Naive thymus-derived CD4-positive, alpha-beta T cell (primary cell): ENCODE results near the gene SMIM11. TPM values are rescaled to one million over a fixed set of nuclear protein-coding genes. Genes with fewer than 3 reads are reported as not detected.
A peak's percentile ranks its signal among the peaks of the same experiment; 100 is the strongest.

ENCODE experiments used
- ATAC-seq: fragments of 150-1000 bp; cut with Tn5 transposase; 2 replicates; pipeline ENCODE4 v1.10.0; 2021; ENCODE audit warnings: mild to moderate bottlenecking, moderate library complexity
- CTCF ChIA-PET: fragments of 350-600 bp; sonication (Branson Sonifier 250); formaldehyde crosslinking; loops from one replicate; lab custom pipeline; 2021; ENCODE audit warnings: antibody characterized with exemption; lab: Charles Lee
- POLR2A ChIA-PET: fragments of 350-600 bp; sonication (Branson Sonifier 250); formaldehyde crosslinking; loops from one replicate; lab custom pipeline; 2021; ENCODE audit warnings: antibody characterized with exemption, inconsistent platforms; lab: Charles Lee
- DNase-seq, 9 donors: peaks; one replicate each; pipeline versions ENCODE4 v3.0.0 to v3.0.0-alpha.2; 2020 to 2022; ENCODE audit warnings: mixed read lengths in 1 of 9
- H3K27ac ChIP-seq: one replicate; pipeline ENCODE4 v1.7.0; 2013; ENCODE audit warnings: mild to moderate bottlenecking, low read depth, low read length, moderate library complexity
- H3K27me3 ChIP-seq, 2 donors: one replicate each; pipeline ENCODE4 v1.7.0; 2013; ENCODE audit warnings: low read length in 2 of 2, mild to moderate bottlenecking in 2 of 2, moderate library complexity in 2 of 2; ENCODE audit not compliant: control insufficient read depth in 2 of 2, insufficient read depth in 2 of 2
- H3K36me3 ChIP-seq, 3 experiments: 1 replicate in 2 of 3; 2 replicates in 1 of 3; pipeline ENCODE4 v1.7.0; 2013; ENCODE audit warnings: low read length in 3 of 3, mild to moderate bottlenecking in 3 of 3, moderate library complexity in 1 of 3; ENCODE audit not compliant: insufficient read depth in 3 of 3, control insufficient read depth in 2 of 3
- H3K4me1 ChIP-seq, 2 donors: one replicate each; pipeline ENCODE4 v1.7.0; 2013; ENCODE audit warnings: low read length in 2 of 2, mild to moderate bottlenecking in 2 of 2, moderate library complexity in 1 of 2; ENCODE audit not compliant: control insufficient read depth in 2 of 2, insufficient read depth in 2 of 2
- H3K4me3 ChIP-seq: 2 replicates; pipeline ENCODE4 v1.7.0; 2013; ENCODE audit warnings: mild to moderate bottlenecking, low read length
- H3K9me3 ChIP-seq, 3 experiments: 1 replicate in 2 of 3; 2 replicates in 1 of 3; pipeline ENCODE4 v1.7.0; 2013; ENCODE audit warnings: low read length in 3 of 3; ENCODE audit not compliant: control insufficient read depth in 2 of 3
- H3K27ac Mint-ChIP-seq, 9 donors: one replicate each; pipeline ENCODE4 v1.8.0; 2020 to 2022; ENCODE audit warnings: mixed read lengths in 9 of 9, mild to moderate bottlenecking in 8 of 9, moderate library complexity in 5 of 9, inconsistent platforms in 2 of 9
- H3K27me3 Mint-ChIP-seq, 5 donors: one replicate each; pipeline ENCODE4 v1.8.0; 2021 to 2022; ENCODE audit warnings: mixed read lengths in 5 of 5, mild to moderate bottlenecking in 1 of 5
- H3K36me3 Mint-ChIP-seq, 5 donors: one replicate each; pipeline ENCODE4 v1.8.0; 2020 to 2022; ENCODE audit warnings: mixed read lengths in 5 of 5, mild to moderate bottlenecking in 3 of 5, inconsistent platforms in 1 of 5
- H3K4me1 Mint-ChIP-seq, 7 donors: one replicate each; pipeline ENCODE4 v1.8.0; 2020 to 2022; ENCODE audit warnings: mixed read lengths in 7 of 7, mild to moderate bottlenecking in 3 of 7, inconsistent platforms in 1 of 7
- H3K4me3 Mint-ChIP-seq, 10 donors: one replicate each; pipeline ENCODE4 v1.8.0; 2020 to 2022; ENCODE audit warnings: mild to moderate bottlenecking in 10 of 10, mixed read lengths in 10 of 10, moderate library complexity in 6 of 10, inconsistent platforms in 2 of 10
- H3K9me3 Mint-ChIP-seq, 11 donors: one replicate each; pipeline ENCODE4 v1.8.0; 2020 to 2022; ENCODE audit warnings: mixed read lengths in 11 of 11, mild to moderate bottlenecking in 4 of 11, inconsistent platforms in 1 of 11, moderate library complexity in 1 of 11
- intact Hi-C, 2 donors: fragments of 100-400 bp; cut with micrococcal nuclease; formaldehyde crosslinking; loops; one replicate each; pipeline ENCODE4 v1.15.1; 2023
- polyA plus RNA-seq, 2 donors: library from polyadenylated mRNA; unstranded; fragments of 300-500 nt; fragmentation: Illumina TruSeq; gene quantifications; one replicate each; pipeline ENCODE4 v1.2.3, GENCODE V29; 2021
- total RNA-seq, 6 experiments: library from RNA in 5 of 6; stranded (reverse) in 5 of 6; gene quantifications; 1 replicate in 5 of 6; 2 replicates in 1 of 6; pipeline ENCODE4 v1.2.3 and lab custom pipeline; 2021 to 2026

Gene SMIM11
- total and polyA plus RNA-seq, 7 experiments from 2014 or later, result 5.6 to 19.8 (median 8.9) TPM

DNA sequence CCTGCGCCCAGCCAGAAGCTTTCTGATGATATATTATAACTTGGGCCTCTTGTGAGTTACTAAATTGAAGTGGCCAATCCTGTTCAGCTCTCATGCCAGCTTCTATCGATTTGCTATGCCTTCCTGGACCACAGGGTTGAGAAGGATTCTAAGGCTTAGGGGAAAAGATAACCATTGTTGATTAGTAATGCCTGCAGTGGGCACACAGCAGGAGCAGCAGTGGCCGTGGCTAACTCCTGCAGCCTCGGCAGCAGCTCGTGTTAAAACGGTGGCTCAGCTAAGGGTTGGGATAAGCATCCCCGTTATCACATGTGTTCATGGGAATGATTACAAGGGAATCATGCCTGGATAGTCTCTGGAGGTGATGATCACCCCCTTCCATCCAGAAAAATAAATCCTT lies 32.0 kb upstream of the SMIM11 start:
- Mint-ChIP-seq H3K4me1 (peaks cover 0 to 16% (median 5%) of the 10 kb centered on the region in 7 donors), H3K9me3 (no peaks in the 10 kb centered on the region), H3K36me3 (peaks cover 0 to 7% (median 0%) of the 10 kb centered on the region in 5 donors), H3K4me3 (no peak overlapping the region), H3K27ac (no peak overlapping the region), H3K27me3 (peaks cover 0 to 2% (median 0%) of the 10 kb centered on the region in 5 donors)
- ATAC-seq, result no peak
- Histone ChIP-seq H3K36me3 (no peaks in the 10 kb centered on the region), H3K27me3 (no peaks in the 10 kb centered on the region), H3K4me1 (no peaks in the 10 kb centered on the region), H3K27ac (no peak overlapping the region), H3K9me3 (no peaks in the 10 kb centered on the region), H3K4me3 (no peak overlapping the region)
- intact Hi-C loops, result no loop called here
- ChIA-PET POLR2A (no interaction called here), CTCF (no interaction called here)
- no peak for DNase-seq

- H3K4me3 Mint-ChIP-seq, result no peak overlapping the region
- ATAC-seq (no peak), DNase-seq (no peak)
- H3K4me1 Mint-ChIP-seq, result peaks cover 0 to 16% (median 5%) of the 10 kb centered on the region in 7 donors
- no peaks in the 10 kb centered on the region for H3K36me3 ChIP-seq
- peaks cover 0 to 3% (median 0%) of the 10 kb centered on the region in 5 donors for H3K36me3 Mint-ChIP-seq
- no peak overlapping the region for H3K27ac ChIP-seq
- no peaks in the 10 kb centered on the region for H3K9me3 ChIP-seq
- intact Hi-C loops, result no loop called here
- POLR2A ChIA-PET, result no interaction called here
- H3K27ac Mint-ChIP-seq, result no peak overlapping the region
- no peaks in the 10 kb centered on the region for H3K27me3 ChIP-seq
- H3K9me3 Mint-ChIP-seq, result no peaks in the 10 kb centered on the region
- H3K27me3 Mint-ChIP-seq, result peaks cover 0 to 2% (median 0%) of the 10 kb centered on the region in 5 donors
- CTCF ChIA-PET, result no interaction called here
- no peak overlapping the region for H3K4me3 ChIP-seq
- no peaks in the 10 kb centered on the region for H3K4me1 ChIP-seq
Measured at GRCh38 chr21:34343838-34344381, 31.4 kb upstream of the SMIM11 start.

DNA sequence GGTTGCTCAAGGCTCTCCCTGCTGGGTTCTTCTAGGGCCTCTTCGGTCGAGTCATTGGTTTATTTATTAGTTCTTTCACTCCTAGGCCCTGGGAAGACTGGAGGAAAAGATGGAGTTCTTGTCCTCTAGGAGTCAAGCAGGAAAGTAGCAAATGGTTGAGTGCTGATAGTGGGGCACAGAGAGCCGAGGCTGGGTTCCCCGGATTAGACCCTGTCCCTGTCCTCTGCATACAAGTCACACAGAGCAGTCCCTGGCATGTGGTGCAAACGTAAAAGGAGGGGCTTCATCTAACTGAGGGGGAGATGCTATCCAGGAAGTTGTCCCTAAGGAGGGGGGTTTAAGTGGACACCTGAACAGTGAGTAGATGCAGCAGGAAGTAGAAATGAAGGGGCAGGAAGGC lies 30.7 kb upstream of the SMIM11 start:
- CTCF ChIA-PET, result interaction anchor here (5.1 kb wide), 1 partner anchor 421 kb away, joined by 126 read pairs; no protein-coding TSS in a partner anchor
- no peak overlapping the region for H3K4me3 Mint-ChIP-seq

GRCh38 chr21:34345091-34345871 lies 30.0 kb upstream of the SMIM11 start:
- no peak for DNase-seq
- Mint-ChIP-seq H3K4me3 (no peak overlapping the region), H3K27me3 (peaks cover 0 to 8% (median 0%) of the 10 kb centered on the region in 5 donors), H3K27ac (peak overlapping the region in 1 of 9 donors; percentile 74), H3K4me1 (peaks cover 0 to 15% (median 5%) of the 10 kb centered on the region in 7 donors), H3K9me3 (no peaks in the 10 kb centered on the region), H3K36me3 (no peaks in the 10 kb centered on the region)
- ATAC-seq, result no peak
- H3K27me3 ChIP-seq, result no peaks in the 10 kb centered on the region
- POLR2A ChIA-PET, result no interaction called here
- H3K9me3 ChIP-seq, result no peaks in the 10 kb centered on the region
- H3K4me3 ChIP-seq, result no peak overlapping the region
- no peak overlapping the region for H3K27ac ChIP-seq
- no peaks in the 10 kb centered on the region for H3K4me1 ChIP-seq
- H3K36me3 ChIP-seq, result no peaks in the 10 kb centered on the region
- intact Hi-C loops, result loop anchor here (5.0 kb wide), 2 partner anchors 268 to 703 kb away; partner anchors contain the start of genes CRYZL1 (in 1 of the 2) and ITSN1 (in 1 of the 2)
- CTCF ChIA-PET, result interaction anchor here (0.6 to 5.1 kb wide), 2 partner anchors 267 to 422 kb away, joined by 3 to 126 read pairs; no protein-coding TSS in a partner anchor

More for the DNA sequence above, 30.7 kb upstream of the SMIM11 start:
- no peak overlapping the region for H3K4me3 ChIP-seq
- ATAC-seq (no peak), DNase-seq (no peak)
- H3K9me3 ChIP-seq, result no peaks in the 10 kb centered on the region
- H3K36me3 ChIP-seq, result no peaks in the 10 kb centered on the region
- intact Hi-C loops, result no loop called here
- POLR2A ChIA-PET, result no interaction called here
- no peaks in the 10 kb centered on the region for H3K27me3 ChIP-seq
- no peaks in the 10 kb centered on the region for H3K36me3 Mint-ChIP-seq
- H3K27ac Mint-ChIP-seq, result peak overlapping the region in 1 of 9 donors; percentile 74
- H3K4me1 Mint-ChIP-seq, result peaks cover 0 to 16% (median 5%) of the 10 kb centered on the region in 7 donors
- H3K27me3 Mint-ChIP-seq, result peaks cover 0 to 3% (median 0%) of the 10 kb centered on the region in 5 donors
- no peaks in the 10 kb centered on the region for H3K4me1 ChIP-seq
- no peak overlapping the region for H3K27ac ChIP-seq
- H3K9me3 Mint-ChIP-seq, result no peaks in the 10 kb centered on the region

GRCh38 chr21:34345892-34346291 lies 29.4 kb upstream of the SMIM11 start:
- no peak for ATAC-seq
- POLR2A ChIA-PET, result no interaction called here

GRCh38 chr21:34348890-34349519 lies 26.3 kb upstream of the SMIM11 start:
- POLR2A ChIA-PET, result interaction anchor here (2.9 kb wide), 1 partner anchor 425 kb away, joined by 17 read pairs; no protein-coding TSS in a partner anchor
- H3K36me3 ChIP-seq, result no peaks in the 10 kb centered on the region
- intact Hi-C loops, result loop anchor here (1.0 to 5.0 kb wide), 6 partner anchors 220 to 707 kb away; partner anchors contain the start of genes ATP5PO (in 1 of the 2), CRYZL1 (in 1 of the 2), ITSN1 (in 1 of the 2) and MRPS6 (in 1 of the 2)
- no peak for ATAC-seq
- H3K27me3 Mint-ChIP-seq, result peaks cover 0 to 9% (median 0%) of the 10 kb centered on the region in 5 donors
- no peak overlapping the region for H3K27ac Mint-ChIP-seq
- H3K9me3 ChIP-seq, result no peaks in the 10 kb centered on the region
- H3K4me1 Mint-ChIP-seq, result peaks cover 0 to 10% (median 8%) of the 10 kb centered on the region in 7 donors
- no peaks in the 10 kb centered on the region for H3K27me3 ChIP-seq
- DNase-seq, result no peak
- H3K27ac ChIP-seq, result no peak overlapping the region
- H3K36me3 Mint-ChIP-seq, result no peaks in the 10 kb centered on the region
- H3K4me3 Mint-ChIP-seq, result no peak overlapping the region
- CTCF ChIA-PET, result interaction anchor here (1.0 to 5.1 kb wide), 5 partner anchors 10 to 425 kb away, joined by 3 to 126 read pairs (median 6); no protein-coding TSS in a partner anchor
- no peaks in the 10 kb centered on the region for H3K4me1 ChIP-seq
- H3K4me3 ChIP-seq, result no peak overlapping the region
- H3K9me3 Mint-ChIP-seq, result peaks cover 0 to 6% (median 0%) of the 10 kb centered on the region in 11 donors

More at GRCh38 chr21:34345892-34346291, 29.4 kb upstream of the SMIM11 start:
- Mint-ChIP-seq H3K4me3 (no peak overlapping the region), H3K4me1 (peaks cover 0 to 10% (median 5%) of the 10 kb centered on the region in 7 donors), H3K9me3 (no peaks in the 10 kb centered on the region), H3K36me3 (no peaks in the 10 kb centered on the region), H3K27ac (no peak overlapping the region), H3K27me3 (peaks cover 0 to 6% (median 0%) of the 10 kb centered on the region in 5 donors)
- Histone ChIP-seq H3K36me3 (no peaks in the 10 kb centered on the region), H3K9me3 (no peaks in the 10 kb centered on the region), H3K4me1 (no peaks in the 10 kb centered on the region), H3K27ac (no peak overlapping the region), H3K4me3 (no peak overlapping the region), H3K27me3 (no peaks in the 10 kb centered on the region)
- no peak for DNase-seq
- CTCF ChIA-PET, result interaction anchor here (0.6 to 5.1 kb wide), 3 partner anchors 8 to 422 kb away, joined by 3 to 126 read pairs (median 4); no protein-coding TSS in a partner anchor
- intact Hi-C loops, result loop anchor here (5.0 kb wide), 2 partner anchors 269 to 704 kb away; partner anchors contain the start of genes CRYZL1 (in 1 of the 2) and ITSN1 (in 1 of the 2)
